ENCODE data around the gene PROM2. TPM values are rescaled to one million over a fixed set of nuclear protein-coding genes. Genes with fewer than 3 reads are reported as not detected.
"Not testable (repeated sequence)": the region's sequence is repeated elsewhere in the genome, so short reads cannot be mapped to it uniquely, and the experiment has no call there.

PROM2 gene
- total RNA-seq, result 0.29 and 0.37 TPM in 2 replicates

GRCh38 chr2:95274291-95275150 is at the start of gene PROM2:
PROM2 (plus strand) TSS chr2:95274449; CDS start chr2:95274586, 137 bp downstream.
- Mint-ChIP-seq H3K4me3 (no peak within 1 kb of the TSS), H3K27ac (no peak within 1 kb of the TSS), H3K36me3 (ENCODE audit: low read depth) (no peaks in the 10 kb centered on the region), H3K9me3 (no peaks in the 10 kb centered on the region), H3K27me3 (ENCODE audit: insufficient read depth) (no peaks in the 10 kb centered on the region), H3K4me1 (ENCODE audit: low read depth) (no peaks in the 10 kb centered on the region)
- intact Hi-C loops (cut with micrococcal nuclease), result no loop called here
- no peak for DNase-seq (ENCODE audit: low spot score)

GRCh38 chr2:95225658-95226057 is 48.6 kb upstream of the PROM2 start:
- H3K4me3 Mint-ChIP-seq, result no peak overlapping the region
- no peaks in the 10 kb centered on the region for H3K27me3 Mint-ChIP-seq (ENCODE audit: insufficient read depth)
- H3K36me3 Mint-ChIP-seq (ENCODE audit: low read depth), result peaks cover 4% of the 10 kb centered on the region

GRCh38 chr2:95231723-95232122 is 42.5 kb upstream of the PROM2 start:
- intact Hi-C loops (cut with micrococcal nuclease), result no loop called here
- Mint-ChIP-seq H3K4me3 (no peak overlapping the region), H3K4me1 (ENCODE audit: low read depth) (no peaks in the 10 kb centered on the region), H3K9me3 (peaks cover 12% of the 10 kb centered on the region), H3K36me3 (ENCODE audit: low read depth) (no peaks in the 10 kb centered on the region), H3K27me3 (ENCODE audit: insufficient read depth) (no peaks in the 10 kb centered on the region), H3K27ac (no peak overlapping the region)
- no peak for DNase-seq (ENCODE audit: low spot score)

More at GRCh38 chr2:95225658-95226057, 48.6 kb upstream of the PROM2 start:
- Mint-ChIP-seq H3K27ac (no peak overlapping the region), H3K4me1 (ENCODE audit: low read depth) (no peaks in the 10 kb centered on the region), H3K9me3 (peaks cover 34% of the 10 kb centered on the region)
- DNase-seq (ENCODE audit: low spot score), result no peak
- intact Hi-C loops (cut with micrococcal nuclease), result no loop called here

GRCh38 chr2:95232232-95232631 is 42.0 kb upstream of the PROM2 start:
- H3K4me1 Mint-ChIP-seq (ENCODE audit: low read depth), result no peaks in the 10 kb centered on the region
- H3K27ac Mint-ChIP-seq, result no peak overlapping the region
- H3K36me3 Mint-ChIP-seq (ENCODE audit: low read depth), result no peaks in the 10 kb centered on the region
- intact Hi-C loops (cut with micrococcal nuclease), result no loop called here
- peaks cover 13% of the 10 kb centered on the region for H3K9me3 Mint-ChIP-seq
- no peak for DNase-seq (ENCODE audit: low spot score)
- H3K4me3 Mint-ChIP-seq, result no peak overlapping the region
- no peaks in the 10 kb centered on the region for H3K27me3 Mint-ChIP-seq (ENCODE audit: insufficient read depth)

GRCh38 chr2:95234286-95234785 is 39.9 kb upstream of the PROM2 start:
- no peak for DNase-seq (ENCODE audit: low spot score)
- intact Hi-C loops (cut with micrococcal nuclease), result no loop called here
- no peaks in the 10 kb centered on the region for H3K36me3 Mint-ChIP-seq (ENCODE audit: low read depth)
- no peaks in the 10 kb centered on the region for H3K27me3 Mint-ChIP-seq (ENCODE audit: insufficient read depth)
- peaks cover 19% of the 10 kb centered on the region for H3K9me3 Mint-ChIP-seq
- no peak overlapping the region for H3K4me3 Mint-ChIP-seq
- no peak overlapping the region for H3K27ac Mint-ChIP-seq
- H3K4me1 Mint-ChIP-seq (ENCODE audit: low read depth), result no peaks in the 10 kb centered on the region

- Mint-ChIP-seq H3K4me1 (ENCODE audit: low read depth) (no peaks in the 10 kb centered on the region), H3K36me3 (ENCODE audit: low read depth) (no peaks in the 10 kb centered on the region), H3K27me3 (ENCODE audit: insufficient read depth) (no peaks in the 10 kb centered on the region), H3K4me3 (no peak overlapping the region), H3K9me3 (peaks cover 19% of the 10 kb centered on the region), H3K27ac (no peak overlapping the region)
- intact Hi-C loops (cut with micrococcal nuclease), result no loop called here
- DNase-seq (ENCODE audit: low spot score), result no peak
Measured at GRCh38 chr2:95234816-95235215, 39.4 kb upstream of the PROM2 start.

- Mint-ChIP-seq H3K4me3 (no peak overlapping the region), H3K9me3 (peaks cover 45% of the 10 kb centered on the region), H3K27ac (no peak overlapping the region), H3K36me3 (ENCODE audit: low read depth) (no peaks in the 10 kb centered on the region), H3K27me3 (ENCODE audit: insufficient read depth) (no peaks in the 10 kb centered on the region), H3K4me1 (ENCODE audit: low read depth) (no peaks in the 10 kb centered on the region)
- DNase-seq (ENCODE audit: low spot score), result no peak
- intact Hi-C loops (cut with micrococcal nuclease), result no loop called here
Measured at GRCh38 chr2:95238131-95238530, 36.1 kb upstream of the PROM2 start.

- no peaks in the 10 kb centered on the region for H3K4me1 Mint-ChIP-seq (ENCODE audit: low read depth)
- H3K27me3 Mint-ChIP-seq (ENCODE audit: insufficient read depth), result no peaks in the 10 kb centered on the region
- H3K4me3 Mint-ChIP-seq, result no peak overlapping the region
- intact Hi-C loops (cut with micrococcal nuclease), result no loop called here
- no peaks in the 10 kb centered on the region for H3K36me3 Mint-ChIP-seq (ENCODE audit: low read depth)
- H3K27ac Mint-ChIP-seq, result no peak overlapping the region
- H3K9me3 Mint-ChIP-seq, result peaks cover 41% of the 10 kb centered on the region
- no peak for DNase-seq (ENCODE audit: low spot score)
Measured at GRCh38 chr2:95240091-95240490, 34.2 kb upstream of the PROM2 start.

GRCh38 chr2:95240556-95240955 is 33.7 kb upstream of the PROM2 start:
- Mint-ChIP-seq H3K27ac (no peak overlapping the region), H3K9me3 (peaks cover 41% of the 10 kb centered on the region), H3K27me3 (ENCODE audit: insufficient read depth) (no peaks in the 10 kb centered on the region), H3K36me3 (ENCODE audit: low read depth) (no peaks in the 10 kb centered on the region), H3K4me1 (ENCODE audit: low read depth) (no peaks in the 10 kb centered on the region), H3K4me3 (no peak overlapping the region)
- no peak for DNase-seq (ENCODE audit: low spot score)
- intact Hi-C loops (cut with micrococcal nuclease), result no loop called here

- H3K4me3 Mint-ChIP-seq; intact Hi-C loops (cut with micrococcal nuclease); H3K27me3 Mint-ChIP-seq (ENCODE audit: insufficient read depth); H3K4me1 Mint-ChIP-seq (ENCODE audit: low read depth); H3K27ac Mint-ChIP-seq; H3K36me3 Mint-ChIP-seq (ENCODE audit: low read depth); DNase-seq (ENCODE audit: low spot score): not testable (repeated sequence)
- H3K9me3 Mint-ChIP-seq, result peaks cover 41% of the 10 kb centered on the region
Measured at GRCh38 chr2:95242084-95242483, 32.2 kb upstream of the PROM2 start.

GRCh38 chr2:95258271-95258670 is 16.0 kb upstream of the PROM2 start:
- Mint-ChIP-seq H3K36me3 (ENCODE audit: low read depth) (no peaks in the 10 kb centered on the region), H3K27ac (no peak overlapping the region), H3K27me3 (ENCODE audit: insufficient read depth) (peaks cover 4% of the 10 kb centered on the region), H3K4me3 (no peak overlapping the region), H3K4me1 (ENCODE audit: low read depth) (no peaks in the 10 kb centered on the region), H3K9me3 (peaks cover 20% of the 10 kb centered on the region)
- no peak for DNase-seq (ENCODE audit: low spot score)
- intact Hi-C loops (cut with micrococcal nuclease), result no loop called here

- H3K4me1 Mint-ChIP-seq (ENCODE audit: low read depth), result no peaks in the 10 kb centered on the region
- intact Hi-C loops (cut with micrococcal nuclease), result no loop called here
Measured at GRCh38 chr2:95260028-95261023, 13.9 kb upstream of the PROM2 start.

GRCh38 chr2:95261602-95262001 is 12.6 kb upstream of the PROM2 start:
- H3K27ac Mint-ChIP-seq, result no peak overlapping the region
- no peak for DNase-seq (ENCODE audit: low spot score)
- no peaks in the 10 kb centered on the region for H3K27me3 Mint-ChIP-seq (ENCODE audit: insufficient read depth)
- intact Hi-C loops (cut with micrococcal nuclease), result no loop called here
- H3K36me3 Mint-ChIP-seq (ENCODE audit: low read depth), result no peaks in the 10 kb centered on the region
- H3K4me3 Mint-ChIP-seq, result no peak overlapping the region
- peaks cover 13% of the 10 kb centered on the region for H3K9me3 Mint-ChIP-seq
- H3K4me1 Mint-ChIP-seq (ENCODE audit: low read depth), result no peaks in the 10 kb centered on the region

More at GRCh38 chr2:95260028-95261023, 13.9 kb upstream of the PROM2 start:
- Mint-ChIP-seq H3K9me3 (peaks cover 20% of the 10 kb centered on the region), H3K27me3 (ENCODE audit: insufficient read depth) (peaks cover 4% of the 10 kb centered on the region), H3K27ac (no peak overlapping the region), H3K4me3 (no peak overlapping the region), H3K36me3 (ENCODE audit: low read depth) (no peaks in the 10 kb centered on the region)
- DNase-seq (ENCODE audit: low spot score), result no peak

All from activated T-helper 1 cell treated with anti-CD3 and anti-CD28 coated beads, Interleukin-12 subunit alpha, Interleukin-12 subunit beta, Interleukin-2, Interleukin-4 antibody, amounts not matched to agents 30 ng/mL and 10 ng/mL and 1 ng/mL, durations not matched to agents 14 hours and 24 hours and 36 hours (primary cell).